ENCODE data around the gene RDH11. TPM values are rescaled to one million over a fixed set of nuclear protein-coding genes. Genes with fewer than 3 reads are reported as not detected.
"Not testable (repeated sequence)": the region's sequence is repeated elsewhere in the genome, so short reads cannot be mapped to it uniquely, and the experiment has no call there.

RDH11 gene
- total RNA-seq, 6 donors from 2014 or later = 42.8 to 61.1 (median 49.4) TPM

DNA sequence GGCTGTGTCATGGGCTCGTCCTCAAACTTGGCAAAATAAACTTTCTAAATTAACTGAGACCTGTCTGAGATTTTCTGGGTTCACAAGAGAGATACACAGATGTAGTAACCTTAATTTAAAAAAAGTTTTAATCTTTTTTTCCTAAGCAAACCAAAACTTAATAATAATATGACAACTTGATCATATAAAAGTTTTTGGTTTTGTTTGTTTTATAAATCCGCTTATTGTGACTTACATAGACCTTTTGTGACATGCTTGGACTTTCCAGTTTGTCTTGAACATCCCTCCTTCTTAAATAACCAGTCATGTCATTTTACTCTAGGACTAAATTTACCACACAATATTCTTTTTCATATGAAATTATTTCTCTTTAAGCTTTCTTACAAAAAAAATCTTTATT lies 14.6 kb upstream of the RDH11 start:
- Histone ChIP-seq H3K4me3 (no peak overlapping the region), H3K36me3 (no peaks in the 10 kb centered on the region), H3K27ac (no peak overlapping the region), H3K9me3 (peaks cover 0 to 4% (median 0%) of the 10 kb centered on the region in 4 donors), H3K4me1 (no peaks in the 10 kb centered on the region), H3K27me3 (no peaks in the 10 kb centered on the region)
- no peak for TF ChIP-seq EP300 (IDR thresholded peaks at IDR 0.05)
- TF ChIP-seq POLR2A (IDR thresholded peaks at IDR 0.05) = no peak
- TF ChIP-seq, protein P1, sequence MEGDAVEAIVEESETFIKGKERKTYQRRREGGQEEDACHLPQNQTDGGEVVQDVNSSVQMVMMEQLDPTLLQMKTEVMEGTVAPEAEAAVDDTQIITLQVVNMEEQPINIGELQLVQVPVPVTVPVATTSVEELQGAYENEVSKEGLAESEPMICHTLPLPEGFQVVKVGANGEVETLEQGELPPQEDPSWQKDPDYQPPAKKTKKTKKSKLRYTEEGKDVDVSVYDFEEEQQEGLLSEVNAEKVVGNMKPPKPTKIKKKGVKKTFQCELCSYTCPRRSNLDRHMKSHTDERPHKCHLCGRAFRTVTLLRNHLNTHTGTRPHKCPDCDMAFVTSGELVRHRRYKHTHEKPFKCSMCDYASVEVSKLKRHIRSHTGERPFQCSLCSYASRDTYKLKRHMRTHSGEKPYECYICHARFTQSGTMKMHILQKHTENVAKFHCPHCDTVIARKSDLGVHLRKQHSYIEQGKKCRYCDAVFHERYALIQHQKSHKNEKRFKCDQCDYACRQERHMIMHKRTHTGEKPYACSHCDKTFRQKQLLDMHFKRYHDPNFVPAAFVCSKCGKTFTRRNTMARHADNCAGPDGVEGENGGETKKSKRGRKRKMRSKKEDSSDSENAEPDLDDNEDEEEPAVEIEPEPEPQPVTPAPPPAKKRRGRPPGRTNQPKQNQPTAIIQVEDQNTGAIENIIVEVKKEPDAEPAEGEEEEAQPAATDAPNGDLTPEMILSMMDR (IDR thresholded peaks at IDR 0.05) = no peak
- no peak for TF ChIP-seq POLR2AphosphoS5 (IDR thresholded peaks at IDR 0.05)
- DNase-seq (no peak), ATAC-seq (ENCODE audit: low FRiP score in 2 of 2) (no peak)
- 81 to 90% methylated on average over 2 of the region's 2 CpGs for WGBS, 2 donors

DNA sequence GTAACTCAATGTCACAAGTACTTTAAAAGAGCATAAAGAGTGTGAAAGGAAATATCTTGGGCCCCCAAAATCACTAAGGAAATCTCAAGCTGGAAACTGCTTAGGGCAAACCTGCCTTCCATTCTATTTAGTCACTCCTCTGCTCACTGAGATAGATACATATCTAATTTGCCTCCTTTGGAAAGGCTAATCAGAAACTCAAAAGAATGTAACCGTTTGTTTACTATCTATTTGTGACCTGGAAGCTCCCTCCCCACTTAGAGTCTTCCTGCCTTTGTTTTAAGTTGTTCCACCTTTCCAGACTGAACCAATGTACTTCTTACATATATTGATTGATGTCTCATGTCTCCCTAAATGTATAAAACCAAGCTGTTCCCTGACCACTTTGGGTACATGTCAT lies 14.2 kb upstream of the RDH11 start:
- H3K4me1 ChIP-seq; H3K27me3 ChIP-seq; H3K36me3 ChIP-seq; ATAC-seq (ENCODE audit: low FRiP score in 2 of 2); H3K4me3 ChIP-seq; DNase-seq; H3K27ac ChIP-seq; H3K9me3 ChIP-seq: not testable (repeated sequence)
- WGBS, 2 donors = 57 to 74% methylated on average over 1 of the region's 1 CpG

DNA sequence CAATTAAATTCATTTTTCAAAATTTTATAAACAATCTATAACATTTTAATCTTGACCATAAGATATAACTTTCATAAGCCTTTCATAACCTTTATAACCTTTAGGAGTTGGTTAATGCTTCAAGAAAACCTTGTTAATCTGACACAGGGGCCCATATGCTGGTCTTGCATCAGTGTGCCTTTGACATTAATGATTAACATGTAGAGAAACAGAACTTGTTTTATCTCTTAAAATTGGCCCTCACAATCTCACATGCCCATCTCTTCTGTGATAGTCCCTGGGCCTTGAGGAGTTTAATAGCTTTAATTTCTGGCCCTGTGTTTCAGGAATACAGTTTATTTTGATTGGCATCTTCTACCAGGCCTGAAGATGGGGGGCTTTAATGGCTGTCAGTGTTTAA lies 13.8 kb upstream of the RDH11 start:
- H3K27ac ChIP-seq; DNase-seq; ATAC-seq (ENCODE audit: low FRiP score in 2 of 2); H3K4me3 ChIP-seq; H3K36me3 ChIP-seq; H3K9me3 ChIP-seq; H3K4me1 ChIP-seq; H3K27me3 ChIP-seq: not testable (repeated sequence)

DNA sequence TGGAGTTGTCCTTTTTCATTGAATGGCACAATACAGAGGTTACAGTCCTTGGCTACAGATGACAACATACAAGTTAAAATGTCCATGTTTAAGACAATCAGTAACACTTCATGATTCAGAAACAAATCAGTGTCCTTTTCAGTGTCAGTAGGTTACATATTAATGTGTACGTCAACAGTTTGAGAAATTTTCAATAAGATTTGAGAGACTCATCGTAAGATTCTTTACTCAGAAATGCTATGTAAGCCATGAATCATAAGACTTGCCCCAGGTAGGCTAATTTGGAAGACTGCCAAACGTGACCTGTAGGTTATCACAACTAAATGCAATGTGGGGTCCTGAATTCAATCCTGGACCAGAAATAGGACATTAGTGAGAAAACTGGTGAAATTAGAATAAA lies 9.6 kb upstream of the RDH11 start:
- Histone ChIP-seq H3K9me3 (peaks cover 0 to 4% (median 0%) of the 10 kb centered on the region in 4 donors), H3K36me3 (no peaks in the 10 kb centered on the region), H3K27me3 (no peaks in the 10 kb centered on the region), H3K27ac (no peak overlapping the region), H3K4me3 (no peak overlapping the region), H3K4me1 (peaks cover 0 to 15% (median 2%) of the 10 kb centered on the region in 4 donors)
- no peak for ATAC-seq (ENCODE audit: low FRiP score in 2 of 2)
- TF ChIP-seq EP300 (IDR thresholded peaks at IDR 0.05) (no peak), POLR2A (IDR thresholded peaks at IDR 0.05) (no peak), POLR2AphosphoS5 (IDR thresholded peaks at IDR 0.05) (no peak)
- TF ChIP-seq, protein P1 (IDR thresholded peaks at IDR 0.05) = no peak
- 60 to 72% methylated on average over 3 of the region's 3 CpGs for WGBS, 2 donors
- DNase-seq = no peak

DNA sequence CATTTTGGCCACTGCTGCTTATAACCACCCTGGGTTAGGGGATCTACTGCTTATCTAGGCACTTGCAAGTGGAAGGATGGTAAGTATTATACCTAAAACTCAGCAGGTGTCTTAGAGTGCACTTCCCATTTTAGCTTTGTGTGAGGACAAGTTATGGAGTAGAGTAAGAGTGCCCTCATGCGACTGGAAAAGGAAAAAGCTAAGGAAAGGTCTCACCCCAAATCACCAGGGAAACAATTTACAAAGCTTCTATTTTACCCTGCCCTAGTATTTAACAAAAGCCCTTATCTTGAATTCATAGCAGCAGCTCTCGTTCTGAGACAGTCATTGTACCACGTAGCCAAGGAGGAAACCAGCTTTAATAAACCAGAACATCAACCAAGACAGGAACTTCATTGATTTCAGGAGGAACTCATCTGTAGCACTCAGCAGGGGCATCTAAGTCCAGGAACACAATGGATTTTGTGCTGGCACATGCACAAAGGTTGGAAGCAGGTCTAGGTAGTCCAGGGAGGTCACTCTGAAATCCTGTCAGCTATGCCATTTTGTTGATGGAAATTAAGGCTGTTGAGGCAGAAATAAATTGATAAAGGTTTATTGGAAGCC lies 9.0 kb upstream of the RDH11 start:
- TF ChIP-seq POLR2A (IDR thresholded peaks at IDR 0.05) (no peak), EP300 (IDR thresholded peaks at IDR 0.05) (no peak), POLR2AphosphoS5 (IDR thresholded peaks at IDR 0.05) (no peak)
- TF ChIP-seq, protein P1 (IDR thresholded peaks at IDR 0.05) = peak; percentile 38 to 77 (median 60)
- ATAC-seq (ENCODE audit: low FRiP score in 2 of 2) (peak; percentile 74 to 84), DNase-seq (no peak)
- H3K27me3 ChIP-seq = no peaks in the 10 kb centered on the region
- no peaks in the 10 kb centered on the region for H3K9me3 ChIP-seq
- H3K36me3 ChIP-seq = no peaks in the 10 kb centered on the region
- peaks cover 0 to 15% (median 2%) of the 10 kb centered on the region in 4 donors for H3K4me1 ChIP-seq
- H3K27ac ChIP-seq = no peak overlapping the region
- whole genome bisulfite sequencing, 2 donors = 0 to 1% methylated on average over 3 of the region's 3 CpGs
- H3K4me3 ChIP-seq = no peak overlapping the region

DNA sequence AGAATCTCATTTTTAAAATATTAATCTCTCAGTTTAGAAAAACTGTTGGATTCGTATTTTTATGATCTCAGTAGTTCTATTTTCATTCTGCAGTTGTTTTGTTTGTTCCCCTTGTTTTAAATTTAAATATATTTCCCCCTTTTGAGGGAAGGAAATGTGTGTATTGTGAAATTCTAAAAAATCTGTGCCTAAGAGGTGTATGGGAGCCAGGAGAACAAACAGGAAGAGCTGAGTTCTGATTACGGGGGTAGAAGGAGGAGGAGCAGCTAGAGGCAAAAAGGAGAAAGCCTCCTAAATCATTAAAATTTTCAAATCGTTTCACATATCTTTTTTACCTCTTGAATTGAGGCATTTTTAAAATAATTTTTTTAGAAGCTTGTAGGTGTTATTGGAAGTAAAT lies 8.4 kb upstream of the RDH11 start:
- Histone ChIP-seq H3K27ac (no peak overlapping the region), H3K27me3 (no peaks in the 10 kb centered on the region), H3K4me3 (no peak overlapping the region), H3K4me1 (peaks cover 0 to 15% (median 2%) of the 10 kb centered on the region in 4 donors), H3K36me3 (no peaks in the 10 kb centered on the region), H3K9me3 (no peaks in the 10 kb centered on the region)
- WGBS, 2 donors = 26 to 31% methylated on average over 3 of the region's 3 CpGs
- ATAC-seq (ENCODE audit: low FRiP score in 2 of 2) (no peak), DNase-seq (no peak)
- TF ChIP-seq POLR2AphosphoS5 (IDR thresholded peaks at IDR 0.05) (no peak), POLR2A (IDR thresholded peaks at IDR 0.05) (no peak)
- TF ChIP-seq, protein P1 (IDR thresholded peaks at IDR 0.05) = no peak

DNA sequence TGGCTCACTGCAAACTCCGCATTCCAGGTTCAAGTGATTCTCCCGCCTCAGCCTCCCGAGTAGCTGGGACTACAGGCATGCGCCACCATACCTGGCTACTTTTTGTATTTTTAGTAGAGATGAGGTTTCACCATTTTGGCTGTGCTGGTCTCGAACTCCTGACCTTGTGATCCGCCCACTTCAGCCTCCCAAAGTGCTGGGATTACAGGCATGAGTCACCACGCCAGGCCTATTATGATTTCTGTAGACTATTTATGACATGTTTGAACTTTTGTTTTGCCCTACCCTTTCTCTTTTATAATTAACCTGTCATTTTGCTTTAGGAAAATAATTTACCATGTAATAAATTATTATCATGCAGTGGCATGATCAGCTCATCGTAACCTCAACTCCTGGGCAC lies 5.9 kb upstream of the RDH11 start, which contains the start of gene RDH12:
Gene RDH12 (plus strand): TSS at position 395 of the 400 bp plus-strand sequence. CDS start 20,757 bp downstream, outside the sequence.
- 86 to 93% methylated on average over 8 of the region's 8 CpGs for WGBS, 2 donors
- not testable (repeated sequence) for H3K27me3 ChIP-seq; ATAC-seq (ENCODE audit: low FRiP score in 2 of 2); H3K9me3 ChIP-seq; H3K36me3 ChIP-seq; H3K4me3 ChIP-seq; H3K27ac ChIP-seq; DNase-seq
- peaks cover 0 to 15% (median 2%) of the 10 kb centered on the region in 4 donors for H3K4me1 ChIP-seq

All from upper lobe of left lung (tissue), 6 donors.